ENCODE results near the gene IGDCC3. TPM values are rescaled to one million over a fixed set of nuclear protein-coding genes. Genes with fewer than 3 reads are reported as not detected.
A peak's percentile ranks its signal among the peaks of the same experiment; 100 is the strongest.

The IGDCC3 gene
- polyA plus RNA-seq, 2 of the 4 experiments (the other 2 are of a cell fraction): 0.04 to 0.12 TPM

GRCh38 chr15:65335278-65336055 is 42.3 kb downstream of the IGDCC3 start:
- Histone ChIP-seq H3K27ac (no peak overlapping the region), H3K4me2 (no peak overlapping the region), H3K4me3 (no peak overlapping the region), H3K9me3 (no peaks in the 10 kb centered on the region), H3K4me1 (no peaks in the 10 kb centered on the region)
- CTCF ChIA-PET: interaction anchor here (0.8 to 9.2 kb wide), 7 partner anchors 11 to 65 kb away, joined by 3 to 118 read pairs (median 6); no protein-coding TSS in a partner anchor
- POLR2A ChIA-PET: no interaction called here
- WGBS (ENCODE audit: missing lambda C conversion rate): 73% methylated on average over 19 of the region's 19 CpGs
- DNase-seq (ENCODE audit: low read depth in 1 of 2, low spot score in 1 of 2): no peak
- no peak for ATAC-seq
- no peak for FAIRE-seq
- TF ChIP-seq KDM5A (IDR thresholded peaks at IDR 0.05): no peak
- TF ChIP-seq, protein P1, sequence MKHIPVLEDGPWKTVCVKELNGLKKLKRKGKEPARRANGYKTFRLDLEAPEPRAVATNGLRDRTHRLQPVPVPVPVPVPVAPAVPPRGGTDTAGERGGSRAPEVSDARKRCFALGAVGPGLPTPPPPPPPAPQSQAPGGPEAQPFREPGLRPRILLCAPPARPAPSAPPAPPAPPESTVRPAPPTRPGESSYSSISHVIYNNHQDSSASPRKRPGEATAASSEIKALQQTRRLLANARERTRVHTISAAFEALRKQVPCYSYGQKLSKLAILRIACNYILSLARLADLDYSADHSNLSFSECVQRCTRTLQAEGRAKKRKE (CRISPR knock-in tag; IDR thresholded peaks at IDR 0.05; ENCODE audit: low read depth): no peak
- TF ChIP-seq MAZ (IDR thresholded peaks at IDR 0.05; ENCODE audit: borderline replicate concordance, low read depth, low read length): no peak
- TF ChIP-seq GATA3 (IDR thresholded peaks at IDR 0.05; ENCODE audit: borderline replicate concordance): no peak
- no peak for TF ChIP-seq EHF (CRISPR knock-in tag; IDR thresholded peaks at IDR 0.05)
- TF ChIP-seq USF2 (IDR thresholded peaks at IDR 0.05): no peak
- TF ChIP-seq E2F6 (IDR thresholded peaks at IDR 0.05; ENCODE audit: borderline replicate concordance, low read depth): no peak
- no peak for TF ChIP-seq HDAC2 (IDR thresholded peaks at IDR 0.05)
- TF ChIP-seq MYC (IDR thresholded peaks at IDR 0.05; ENCODE audit: borderline replicate concordance, low read length): no peak
- TF ChIP-seq HOXB13 (CRISPR knock-in tag; IDR thresholded peaks at IDR 0.05; ENCODE audit: low read depth): no peak
- no peak for TF ChIP-seq CBX2 (IDR thresholded peaks at IDR 0.05; ENCODE audit: borderline replicate concordance, low read depth)
- no peak for TF ChIP-seq POLR2A (IDR thresholded peaks at IDR 0.05; ENCODE audit: low read length)
- TF ChIP-seq PBX3 (IDR thresholded peaks at IDR 0.05): no peak
- TF ChIP-seq SREBF2 (IDR thresholded peaks at IDR 0.05): no peak
- TF ChIP-seq SMC3 (IDR thresholded peaks at IDR 0.05): no peak
- TF ChIP-seq FOXS1 (CRISPR knock-in tag; IDR thresholded peaks at IDR 0.05): no peak
- TF ChIP-seq MAFK (IDR thresholded peaks at IDR 0.05; ENCODE audit: partially characterized antibody): no peak
- no peak for TF ChIP-seq CHD2 (IDR thresholded peaks at IDR 0.05; ENCODE audit: low read length, partially characterized antibody)
- no peak for TF ChIP-seq HOXB5 (CRISPR knock-in tag; IDR thresholded peaks at IDR 0.05)
- no peak for TF ChIP-seq MAX (IDR thresholded peaks at IDR 0.05)

GRCh38 chr15:65334586-65335231 is 43.1 kb downstream of the IGDCC3 start:
- no peak overlapping the region for H3K4me3 ChIP-seq
- WGBS (ENCODE audit: missing lambda C conversion rate): 69% methylated on average over 20 of the region's 20 CpGs
- H3K27ac ChIP-seq: no peak overlapping the region
- no peaks in the 10 kb centered on the region for H3K4me1 ChIP-seq
- no peak for DNase-seq (ENCODE audit: low read depth in 1 of 2, low spot score in 1 of 2)
- no peaks in the 10 kb centered on the region for H3K9me3 ChIP-seq
- CTCF ChIA-PET: interaction anchor here (0.6 to 9.2 kb wide), 6 partner anchors 12 to 78 kb away, joined by 3 to 118 read pairs (median 4); no protein-coding TSS in a partner anchor
- no peak overlapping the region for H3K4me2 ChIP-seq
- TF ChIP-seq TP53 (CRISPR knock-in tag; IDR thresholded peaks at IDR 0.05) (no peak), REST (IDR thresholded peaks at IDR 0.05) (no peak), CBX8 (IDR thresholded peaks at IDR 0.05) (no peak), FOSB (CRISPR knock-in tag; IDR thresholded peaks at IDR 0.05) (no peak), PHF8 (IDR thresholded peaks at IDR 0.05; ENCODE audit: borderline replicate concordance, low read depth) (no peak), NR3C1 (IDR thresholded peaks at IDR 0.05) (no peak), HDAC2 (IDR thresholded peaks at IDR 0.05) (no peak), POLR2AphosphoS2 (conservative IDR thresholded peaks at IDR 0.05; ENCODE audit: low read length) (no peak)
- no peak for FAIRE-seq
- ATAC-seq: peak in 1 of 2 experiments; percentile 6; a peak in 1 of 6 replicates
- POLR2A ChIA-PET: no interaction called here

Measured in A549 (cell line).